WTC11 (cell line): Measurements from ENCODE around the gene PDLIM7. TPM values are rescaled to one million over a fixed set of nuclear protein-coding genes. Genes with fewer than 3 reads are reported as not detected.

Source experiments
- ATAC-seq: fragments of 200-7000 bp; cut with Tn5 transposase; 2 replicates; pipeline ENCODE4 v1.10.0; 2021; ENCODE audit warnings: mild to moderate bottlenecking, moderate library complexity
- CTCF ChIA-PET: fragments of 300-600 bp; sonication (Branson Sonifier 250); formaldehyde crosslinking; loops from one replicate; lab custom pipeline; 2021; ENCODE audit warnings: antibody characterized with exemption; lab: Charles Lee
- POLR2A ChIA-PET: fragments of 350-600 bp; sonication (Branson Sonifier 250); formaldehyde crosslinking; loops from one replicate; lab custom pipeline; 2021; ENCODE audit warnings: antibody characterized with exemption; lab: Charles Lee
- DNase-seq: peaks from one replicate; pipeline ENCODE4 v3.0.0; 2021; ENCODE audit warnings: low spot score
- H3K27ac Mint-ChIP-seq: 2 replicates; pipeline ENCODE4 v1.8.0; 2021; ENCODE audit warnings: mixed read lengths
- H3K27me3 Mint-ChIP-seq: 2 replicates; pipeline ENCODE4 v1.8.0; 2021; ENCODE audit warnings: low read depth, mild to moderate bottlenecking, moderate library complexity, mixed read lengths
- H3K36me3 Mint-ChIP-seq: 2 replicates; pipeline ENCODE4 v1.8.0; 2021; ENCODE audit warnings: mixed read lengths
- H3K4me1 Mint-ChIP-seq: 2 replicates; pipeline ENCODE4 v1.8.0; 2022; ENCODE audit warnings: mixed read lengths
- H3K4me3 Mint-ChIP-seq: 2 replicates; pipeline ENCODE4 v1.8.0; 2021; ENCODE audit warnings: mild to moderate bottlenecking, moderate library complexity, mixed read lengths
- H3K9me3 Mint-ChIP-seq: 2 replicates; pipeline ENCODE4 v1.8.0; 2021; ENCODE audit warnings: mixed read lengths
- ATF1 ChIP-seq: sonication (generic); formaldehyde crosslinking; IDR thresholded peaks from 2 replicates; pipeline ENCODE4 v1.8.1; 2023; ENCODE audit warnings: mild to moderate bottlenecking, moderate library complexity, missing genetic modification reagents
- ELF4 ChIP-seq: sonication (generic); formaldehyde crosslinking; IDR thresholded peaks from 2 replicates; pipeline ENCODE4 v1.8.1; 2022; ENCODE audit warnings: low read depth, mild to moderate bottlenecking, moderate library complexity, missing genetic modification reagents
- FOXK1 ChIP-seq: sonication (generic); formaldehyde crosslinking; IDR thresholded peaks from 2 replicates; pipeline ENCODE4 v1.8.0; 2022; ENCODE audit warnings: mild to moderate bottlenecking, moderate library complexity, missing genetic modification reagents
- FOXP1 ChIP-seq: sonication (generic); formaldehyde crosslinking; IDR thresholded peaks from 2 replicates; pipeline ENCODE4 v1.8.0; 2022; ENCODE audit warnings: missing genetic modification reagents, mild to moderate bottlenecking, moderate library complexity, borderline replicate concordance
- NFATC4 ChIP-seq: fragments of 250-450 bp; sonication (Bioruptor Pico); IDR thresholded peaks from 2 replicates; pipeline ENCODE4 v1.9.0; 2021; ENCODE audit warnings: mild to moderate bottlenecking
- RELA ChIP-seq: sonication (generic); formaldehyde crosslinking; IDR thresholded peaks from 2 replicates; pipeline ENCODE4 v1.8.1; 2022; ENCODE audit warnings: missing genetic modification reagents, mild to moderate bottlenecking, borderline replicate concordance
- SMAD3 ChIP-seq: sonication (generic); formaldehyde crosslinking; IDR thresholded peaks from 2 replicates; pipeline ENCODE4 v1.8.0; 2022; ENCODE audit warnings: missing genetic modification reagents, mild to moderate bottlenecking, borderline replicate concordance
- SMAD4 ChIP-seq: sonication (generic); formaldehyde crosslinking; IDR thresholded peaks from 2 replicates; pipeline ENCODE4 v1.8.0; 2022; ENCODE audit warnings: mild to moderate bottlenecking, missing genetic modification reagents
- SP1 ChIP-seq: sonication (generic); formaldehyde crosslinking; conservative IDR thresholded peaks from 2 replicates; pipeline ENCODE4 v1.8.1; 2022; ENCODE audit warnings: missing genetic modification reagents
- STAT6 ChIP-seq: sonication (generic); formaldehyde crosslinking; conservative IDR thresholded peaks from 2 replicates; pipeline ENCODE4 v1.8.1; 2023; ENCODE audit warnings: mild to moderate bottlenecking, low read depth, missing genetic modification reagents, moderate library complexity
- TP53 ChIP-seq: sonication (generic); formaldehyde crosslinking; IDR thresholded peaks from 2 replicates; pipeline ENCODE4 v1.8.1; 2023; ENCODE audit warnings: mild to moderate bottlenecking, missing genetic modification reagents
- ZNF219 ChIP-seq: sonication (generic); formaldehyde crosslinking; IDR thresholded peaks from 2 replicates; pipeline ENCODE4 v1.8.0; 2023; ENCODE audit warnings: missing genetic modification reagents, mild to moderate bottlenecking, borderline replicate concordance
- ZNF232 ChIP-seq: sonication (generic); formaldehyde crosslinking; IDR thresholded peaks from 2 replicates; pipeline ENCODE4 v1.8.0; 2022; ENCODE audit warnings: mild to moderate bottlenecking, missing genetic modification reagents
- ZNF396 ChIP-seq: fragments of 250-450 bp; sonication (Bioruptor Pico); IDR thresholded peaks from 2 replicates; pipeline ENCODE4 v1.8.0; 2021; ENCODE audit warnings: mild to moderate bottlenecking, moderate library complexity, borderline replicate concordance
- ZNF423 ChIP-seq: fragments of 250-450 bp; sonication (Bioruptor Pico); IDR thresholded peaks from 2 replicates; pipeline ENCODE4 v2.1.2; 2022; ENCODE audit warnings: mild to moderate bottlenecking, moderate library complexity
- ZNF425 ChIP-seq: fragments of 250-450 bp; sonication (Bioruptor Pico); conservative IDR thresholded peaks from 2 replicates; pipeline ENCODE4 v1.9.0; 2021; ENCODE audit warnings: mild to moderate bottlenecking
- ZNF512 ChIP-seq: sonication (generic); formaldehyde crosslinking; IDR thresholded peaks from 2 replicates; pipeline ENCODE4 v1.8.1; 2022; ENCODE audit warnings: missing genetic modification reagents, borderline replicate concordance
- total RNA-seq: library from RNA; stranded (reverse); gene quantifications from 3 replicates; pipeline ENCODE4 v1.2.3, GENCODE V29; 2021

The PDLIM7 gene
- total RNA-seq, 1 experiment from 2014 or later: 142 TPM

- TF ChIP-seq ZNF512 (no peak), TP53 (CRISPR knock-in tag) (no peak), SMAD3 (CRISPR knock-in tag) (no peak), NFATC4 (CRISPR knock-in tag) (no peak)
Measured at GRCh38 chr5:177435847-177436536, 61.4 kb downstream of the PDLIM7 start (continued).

- H3K27me3 Mint-ChIP-seq: no peaks in the 10 kb centered on the region
- TF ChIP-seq ZNF423 (CRISPR knock-in tag): no peak
- no peak for TF ChIP-seq SMAD4
- TF ChIP-seq ELF4 (CRISPR knock-in tag): no peak
- no peak for TF ChIP-seq ATF1 (CRISPR knock-in tag)
- no peak for TF ChIP-seq FOXK1 (CRISPR knock-in tag)
- H3K4me1 Mint-ChIP-seq: peaks cover 7% of the 10 kb centered on the region
- ChIA-PET CTCF (interaction anchor here (15.8 kb wide), 1 partner anchor 45 kb away, joined by 171 read pairs; no protein-coding TSS in a partner anchor), POLR2A (no interaction called here)
- H3K36me3 Mint-ChIP-seq: peaks cover 36% of the 10 kb centered on the region
- no peak for DNase-seq
- H3K9me3 Mint-ChIP-seq: peaks cover 4% of the 10 kb centered on the region
- no peak overlapping the region for H3K27ac Mint-ChIP-seq
- no peak for ATAC-seq
- H3K4me3 Mint-ChIP-seq: no peak overlapping the region
Measured at GRCh38 chr5:177434942-177435738, 62.3 kb downstream of the PDLIM7 start.

- ChIA-PET CTCF (no interaction called here), POLR2A (no interaction called here)
- ATAC-seq (no peak), DNase-seq (no peak)
- Mint-ChIP-seq H3K36me3 (peaks cover 30% of the 10 kb centered on the region), H3K27ac (no peak overlapping the region), H3K9me3 (no peaks in the 10 kb centered on the region), H3K4me3 (no peak overlapping the region), H3K4me1 (no peaks in the 10 kb centered on the region), H3K27me3 (no peaks in the 10 kb centered on the region)
- TF ChIP-seq STAT6 (CRISPR knock-in tag) (no peak), FOXP1 (CRISPR knock-in tag) (no peak), RELA (no peak), ZNF396 (CRISPR knock-in tag) (no peak), ZNF219 (CRISPR knock-in tag) (no peak), SP1 (no peak)
- TF ChIP-seq, all 79 proteins: peak for 0
Measured at GRCh38 chr5:177434437-177434836, 63.0 kb downstream of the PDLIM7 start.

GRCh38 chr5:177433658-177434217 is 63.7 kb downstream of the PDLIM7 start:
- Mint-ChIP-seq H3K36me3 (peaks cover 25% of the 10 kb centered on the region), H3K27me3 (no peaks in the 10 kb centered on the region), H3K9me3 (no peaks in the 10 kb centered on the region), H3K27ac (no peak overlapping the region), H3K4me1 (peaks cover 6% of the 10 kb centered on the region), H3K4me3 (no peak overlapping the region)
- no peak for ATAC-seq
- POLR2A ChIA-PET: no interaction called here
- CTCF ChIA-PET: interaction anchor here (2.5 kb wide), 1 partner anchor 43 kb away, joined by 9 read pairs; no protein-coding TSS in a partner anchor
- DNase-seq: no peak
- no peak for TF ChIP-seq TP53 (CRISPR knock-in tag)
- TF ChIP-seq ZNF425: no peak
- no peak for TF ChIP-seq ZNF423 (CRISPR knock-in tag)
- TF ChIP-seq STAT6 (CRISPR knock-in tag): no peak
- TF ChIP-seq ZNF232 (CRISPR knock-in tag): no peak
- no peak for TF ChIP-seq ZNF512
